ENCODE data around the gene SNX19.
"Not testable (repeated sequence)": the region's sequence is repeated elsewhere in the genome, so short reads cannot be mapped to it uniquely, and the experiment has no call there.

The SNX19 gene

GRCh38 chr11:130916238-130916855 is at the start of gene SNX19:
Gene SNX19, minus strand, starts transcription at chr11:130916479. Its CDS starts 540 bp downstream, at chr11:130915939.
- DNase-seq (ENCODE audit: low read depth, low spot score): peak; percentile 74

GRCh38 chr11:130964058-130964792 is 47.9 kb upstream of the SNX19 start:
- no peak for DNase-seq (ENCODE audit: low read depth, low spot score)

- DNase-seq (ENCODE audit: low read depth, low spot score): no peak
Measured at GRCh38 chr11:130947889-130948288, 31.6 kb upstream of the SNX19 start.

- no peak for DNase-seq (ENCODE audit: low read depth, low spot score)
Measured at GRCh38 chr11:130947481-130947880, 31.2 kb upstream of the SNX19 start.

GRCh38 chr11:130947058-130947457 is 30.8 kb upstream of the SNX19 start:
- no peak for DNase-seq (ENCODE audit: low read depth, low spot score)

GRCh38 chr11:130945896-130946295 is 29.6 kb upstream of the SNX19 start:
- DNase-seq (ENCODE audit: low read depth, low spot score): no peak

GRCh38 chr11:130940706-130941105 is 24.4 kb upstream of the SNX19 start:
- no peak for DNase-seq (ENCODE audit: low read depth, low spot score)

- no peak for DNase-seq (ENCODE audit: low read depth, low spot score)
Measured at GRCh38 chr11:130937051-130937450, 20.8 kb upstream of the SNX19 start.

GRCh38 chr11:130932086-130932712 is 15.9 kb upstream of the SNX19 start:
- no peak for DNase-seq (ENCODE audit: low read depth, low spot score)

- DNase-seq (ENCODE audit: low read depth, low spot score): no peak
Measured at GRCh38 chr11:130924750-130925149, 8.5 kb upstream of the SNX19 start.

GRCh38 chr11:130920612-130921011 is 4.3 kb upstream of the SNX19 start:
- DNase-seq (ENCODE audit: low read depth, low spot score): not testable (repeated sequence)

- no peak for DNase-seq (ENCODE audit: low read depth, low spot score)
Measured at GRCh38 chr11:130918081-130918480, 1.8 kb upstream of the SNX19 start.

- DNase-seq (ENCODE audit: low read depth, low spot score): no peak
Measured at GRCh38 chr11:130916910-130917309, 631 bp upstream of the SNX19 start.

GRCh38 chr11:130915603-130916237 is 559 bp downstream of the SNX19 start:
- DNase-seq (ENCODE audit: low read depth, low spot score): no peak

GRCh38 chr11:130913268-130913667 is 3.0 kb downstream of the SNX19 start:
- DNase-seq (ENCODE audit: low read depth, low spot score): no peak

- no peak for DNase-seq (ENCODE audit: low read depth, low spot score)
Measured at GRCh38 chr11:130912552-130912951, 3.7 kb downstream of the SNX19 start.

- no peak for DNase-seq (ENCODE audit: low read depth, low spot score)
Measured at GRCh38 chr11:130911306-130911705, 5.0 kb downstream of the SNX19 start.

GRCh38 chr11:130909650-130910049 is 6.6 kb downstream of the SNX19 start:
- no peak for DNase-seq (ENCODE audit: low read depth, low spot score)

GRCh38 chr11:130908770-130909625 is 7.3 kb downstream of the SNX19 start:
- DNase-seq (ENCODE audit: low read depth, low spot score): peak; percentile 24

- DNase-seq (ENCODE audit: low read depth, low spot score): no peak
Measured at GRCh38 chr11:130908061-130908460, 8.2 kb downstream of the SNX19 start.

GRCh38 chr11:130907229-130907628 is 9.1 kb downstream of the SNX19 start:
- no peak for DNase-seq (ENCODE audit: low read depth, low spot score)
